IPS DF 4.7 (cell line): ENCODE measurements around the gene SLC6A18.
"Not testable (repeated sequence)": the region's sequence is repeated elsewhere in the genome, so short reads cannot be mapped to it uniquely, and the experiment has no call there.

Experiments
- DNase-seq: peaks from one replicate; pipeline ENCODE4 v3.0.0-alpha.2; 2013; ENCODE audit warnings: low spot score; ENCODE audit errors: extremely low read depth

Gene SLC6A18

DNA sequence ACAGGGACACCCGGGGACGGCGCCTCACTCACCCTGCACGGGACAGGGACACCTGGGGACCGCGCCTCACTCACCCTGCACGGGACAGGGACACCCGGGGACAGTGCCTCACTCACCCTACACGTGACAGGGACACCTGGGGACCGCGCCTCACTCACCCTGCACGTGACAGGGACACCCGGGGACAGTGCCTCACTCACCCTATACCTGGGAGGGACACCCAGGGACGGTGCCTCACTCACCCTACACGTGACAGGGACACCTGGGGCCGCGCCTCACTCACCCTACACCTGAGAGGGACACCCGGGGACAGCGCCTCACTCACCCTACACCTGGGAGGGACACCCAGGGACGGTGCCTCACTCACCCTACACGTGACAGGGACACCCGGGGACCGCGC is 65.8 kb downstream of the SLC6A18 start:
- DNase-seq = not testable (repeated sequence)

DNA sequence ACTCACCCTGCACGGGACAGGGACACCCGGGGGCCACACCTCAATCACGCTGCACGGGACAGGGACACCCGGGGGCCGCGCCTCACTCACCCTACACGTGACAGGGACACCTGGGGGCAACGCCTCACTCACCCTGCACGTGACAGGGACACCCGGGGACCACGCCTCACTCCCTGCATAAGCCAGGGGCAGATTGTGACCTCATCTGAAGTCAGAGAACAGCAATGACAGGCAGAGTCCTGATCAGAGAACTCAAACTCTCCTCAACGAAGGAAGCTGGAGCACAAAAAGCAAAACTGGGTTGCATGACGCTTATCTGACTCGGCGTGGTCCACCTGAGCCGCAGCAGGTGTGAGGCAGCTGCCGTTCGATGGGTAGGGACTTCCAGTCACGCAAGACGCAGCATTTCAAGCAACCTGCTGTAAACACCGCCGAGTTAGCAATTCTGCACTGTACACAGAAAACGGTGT is 66.5 kb downstream of the SLC6A18 start:
- no peak for DNase-seq

- no peak for DNase-seq
Observed at GRCh38 chr5:1292139-1292538, 67.0 kb downstream of the SLC6A18 start.

- DNase-seq = no peak
Observed at GRCh38 chr5:1292846-1293415, 67.8 kb downstream of the SLC6A18 start.

- no peak for DNase-seq
Observed at GRCh38 chr5:1293416-1294205, 68.4 kb downstream of the SLC6A18 start.

DNA sequence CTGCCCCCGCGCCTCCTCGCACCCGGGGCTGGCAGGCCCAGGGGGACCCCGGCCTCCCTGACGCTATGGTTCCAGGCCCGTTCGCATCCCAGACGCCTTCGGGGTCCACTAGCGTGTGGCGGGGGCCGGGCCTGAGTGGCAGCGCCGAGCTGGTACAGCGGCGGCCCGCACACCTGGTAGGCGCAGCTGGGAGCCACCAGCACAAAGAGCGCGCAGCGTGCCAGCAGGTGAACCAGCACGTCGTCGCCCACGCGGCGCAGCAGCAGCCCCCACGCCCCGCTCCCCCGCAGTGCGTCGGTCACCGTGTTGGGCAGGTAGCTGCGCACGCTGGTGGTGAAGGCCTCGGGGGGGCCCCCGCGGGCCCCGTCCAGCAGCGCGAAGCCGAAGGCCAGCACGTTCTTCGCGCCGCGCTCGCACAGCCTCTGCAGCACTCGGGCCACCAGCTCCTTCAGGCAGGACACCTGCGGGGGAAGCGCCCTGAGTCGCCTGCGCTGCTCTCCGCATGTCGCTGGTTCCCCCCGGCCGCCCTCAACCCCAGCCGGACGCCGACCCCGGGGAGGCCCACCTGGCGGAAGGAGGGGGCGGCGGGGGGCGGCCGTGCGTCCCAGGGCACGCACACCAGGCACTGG is 69.1 kb downstream of the SLC6A18 start:
- DNase-seq = no peak

DNA sequence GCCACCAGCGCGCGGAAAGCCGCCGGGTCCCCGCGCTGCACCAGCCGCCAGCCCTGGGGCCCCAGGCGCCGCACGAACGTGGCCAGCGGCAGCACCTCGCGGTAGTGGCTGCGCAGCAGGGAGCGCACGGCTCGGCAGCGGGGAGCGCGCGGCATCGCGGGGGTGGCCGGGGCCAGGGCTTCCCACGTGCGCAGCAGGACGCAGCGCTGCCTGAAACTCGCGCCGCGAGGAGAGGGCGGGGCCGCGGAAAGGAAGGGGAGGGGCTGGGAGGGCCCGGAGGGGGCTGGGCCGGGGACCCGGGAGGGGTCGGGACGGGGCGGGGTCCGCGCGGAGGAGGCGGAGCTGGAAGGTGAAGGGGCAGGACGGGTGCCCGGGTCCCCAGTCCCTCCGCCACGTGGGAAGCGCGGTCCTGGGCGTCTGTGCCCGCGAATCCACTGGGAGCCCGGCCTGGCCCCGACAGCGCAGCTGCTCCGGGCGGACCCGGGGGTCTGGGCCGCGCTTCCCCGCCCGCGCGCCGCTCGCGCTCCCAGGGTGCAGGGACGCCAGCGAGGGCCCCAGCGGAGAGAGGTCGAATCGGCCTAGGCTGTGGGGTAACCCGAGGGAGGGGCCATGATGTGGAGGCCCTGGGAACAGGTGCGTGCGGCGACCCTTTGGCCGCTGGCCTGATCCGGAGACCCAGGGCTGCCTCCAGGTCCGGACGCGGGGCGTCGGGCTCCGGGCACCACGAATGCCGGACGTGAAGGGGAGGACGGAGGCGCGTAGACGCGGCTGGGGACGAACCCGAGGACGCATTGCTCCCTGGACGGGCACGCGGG is 69.9 kb downstream of the SLC6A18 start, which contains the start of gene TERT:
TSS of gene TERT (minus strand) at position 234 of the 815 bp plus-strand sequence. CDS start at position 155, 79 bp downstream.
- DNase-seq = no peak

DNA sequence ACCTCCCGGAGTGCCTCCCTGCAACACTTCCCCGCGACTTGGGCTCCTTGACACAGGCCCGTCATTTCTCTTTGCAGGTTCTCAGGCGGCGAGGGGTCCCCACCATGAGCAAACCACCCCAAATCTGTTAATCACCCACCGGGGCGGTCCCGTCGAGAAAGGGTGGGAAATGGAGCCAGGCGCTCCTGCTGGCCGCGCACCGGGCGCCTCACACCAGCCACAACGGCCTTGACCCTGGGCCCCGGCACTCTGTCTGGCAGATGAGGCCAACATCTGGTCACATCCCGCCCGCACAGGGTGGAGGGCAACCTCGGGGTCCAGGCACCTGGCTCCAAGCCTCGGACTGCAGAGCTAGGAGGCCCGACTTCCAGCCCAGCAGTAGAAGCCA is 70.5 kb downstream of the SLC6A18 start:
- DNase-seq = no peak
